Measurements from ENCODE around the gene ATRIP.
A peak's percentile ranks its signal among the peaks of the same experiment; 100 is the strongest.

The ATRIP gene

DNA sequence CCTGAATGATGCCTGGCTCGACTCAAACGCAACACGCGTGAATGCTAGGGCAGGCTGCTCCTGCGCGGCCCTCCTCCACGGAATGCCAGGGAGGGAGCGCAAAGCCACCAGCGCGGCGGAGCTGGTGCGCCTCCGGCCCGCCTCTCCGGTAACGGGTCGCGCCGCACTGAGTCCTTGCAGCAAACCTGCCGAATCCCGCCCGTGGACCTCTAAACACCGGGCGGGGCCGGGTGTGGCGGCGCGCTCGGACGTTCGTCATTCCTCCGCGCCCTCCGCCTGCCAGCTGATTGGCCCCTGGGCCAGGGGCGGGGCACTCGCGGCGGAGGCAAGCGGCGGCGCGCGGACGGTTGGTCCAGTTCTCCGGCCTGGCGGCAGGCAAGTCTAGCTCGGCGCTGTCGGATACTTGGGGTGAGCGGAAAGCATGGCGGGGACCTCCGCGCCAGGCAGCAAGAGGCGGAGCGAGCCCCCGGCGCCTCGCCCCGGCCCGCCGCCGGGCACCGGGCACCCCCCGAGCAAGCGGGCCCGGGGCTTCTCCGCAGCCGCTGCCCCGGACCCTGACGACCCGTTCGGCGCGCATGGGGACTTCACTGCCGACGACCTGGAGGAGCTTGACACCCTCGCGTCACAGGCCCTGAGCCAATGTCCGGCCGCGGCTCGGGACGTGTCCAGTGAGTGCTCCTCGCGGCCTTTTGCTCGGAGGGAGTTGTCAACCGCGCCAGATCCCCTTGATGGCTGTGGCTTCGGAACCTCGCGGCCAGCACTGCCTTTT, at the start of gene ATRIP:
ATRIP (plus strand) TSS at position 313 of the 769 bp plus-strand sequence; CDS start at position 422, 109 bp downstream.
- TF ChIP-seq, protein P1, sequence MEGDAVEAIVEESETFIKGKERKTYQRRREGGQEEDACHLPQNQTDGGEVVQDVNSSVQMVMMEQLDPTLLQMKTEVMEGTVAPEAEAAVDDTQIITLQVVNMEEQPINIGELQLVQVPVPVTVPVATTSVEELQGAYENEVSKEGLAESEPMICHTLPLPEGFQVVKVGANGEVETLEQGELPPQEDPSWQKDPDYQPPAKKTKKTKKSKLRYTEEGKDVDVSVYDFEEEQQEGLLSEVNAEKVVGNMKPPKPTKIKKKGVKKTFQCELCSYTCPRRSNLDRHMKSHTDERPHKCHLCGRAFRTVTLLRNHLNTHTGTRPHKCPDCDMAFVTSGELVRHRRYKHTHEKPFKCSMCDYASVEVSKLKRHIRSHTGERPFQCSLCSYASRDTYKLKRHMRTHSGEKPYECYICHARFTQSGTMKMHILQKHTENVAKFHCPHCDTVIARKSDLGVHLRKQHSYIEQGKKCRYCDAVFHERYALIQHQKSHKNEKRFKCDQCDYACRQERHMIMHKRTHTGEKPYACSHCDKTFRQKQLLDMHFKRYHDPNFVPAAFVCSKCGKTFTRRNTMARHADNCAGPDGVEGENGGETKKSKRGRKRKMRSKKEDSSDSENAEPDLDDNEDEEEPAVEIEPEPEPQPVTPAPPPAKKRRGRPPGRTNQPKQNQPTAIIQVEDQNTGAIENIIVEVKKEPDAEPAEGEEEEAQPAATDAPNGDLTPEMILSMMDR (IDR thresholded peaks at IDR 0.05; ENCODE audit: low read length), result no peak
- TF ChIP-seq EZH2 (IDR thresholded peaks at IDR 0.05; ENCODE audit: borderline replicate concordance, low read length), result no peak
- Histone ChIP-seq H3K4me2 (ENCODE audit: low read length) (peak within 1 kb of the TSS; percentile 97), H2AFZ (ENCODE audit: low read length) (no peak within 1 kb of the TSS; the same call in 1 of the 2 replicates), H3K36me3 (ENCODE audit: insufficient read depth, low read length) (peaks cover 41% of the 10 kb centered on the region), H3K79me2 (ENCODE audit: insufficient read depth, low read length) (peaks cover 15% of the 10 kb centered on the region), H3K9ac (ENCODE audit: low read length) (peak within 1 kb of the TSS; percentile 81), H3K9me2 (ENCODE audit: low read depth, low read length) (no peaks in the 10 kb centered on the region), H3K27ac (ENCODE audit: low read depth, low read length, poor library complexity, severe bottlenecking) (no peak within 1 kb of the TSS), H3F3A (ENCODE audit: insufficient read depth, low read length) (0 out of 2 replicates have a peak, but pooled peaks cover 2% of the 10 kb centered on the region), H4K20me1 (ENCODE audit: insufficient read depth, low read length) (no peaks in the 10 kb centered on the region), H3K27me3 (ENCODE audit: insufficient read depth, low read length) (no peaks in the 10 kb centered on the region), H3K4me1 (ENCODE audit: insufficient read depth, low read length, severe bottlenecking) (peaks cover 34% of the 10 kb centered on the region), H3K9me3 (ENCODE audit: low read length) (no peaks in the 10 kb centered on the region), H3K4me3 (ENCODE audit: low read depth, low read length, poor library complexity, severe bottlenecking) (peak within 1 kb of the TSS; percentile 81)

GRCh38 chr3:48397767-48398681, 48.5 kb upstream of the ATRIP start:
- TF ChIP-seq EZH2 (IDR thresholded peaks at IDR 0.05; ENCODE audit: borderline replicate concordance, low read length), result no peak
- TF ChIP-seq, protein P1 (IDR thresholded peaks at IDR 0.05; ENCODE audit: low read length), result no peak

GRCh38 chr3:48398701-48399386, 47.7 kb upstream of the ATRIP start:
- H3K27me3 ChIP-seq (ENCODE audit: insufficient read depth, low read length), result 0 out of 2 replicates have a peak, but pooled peaks cover 8% of the 10 kb centered on the region
- H3K9me2 ChIP-seq (ENCODE audit: low read depth, low read length), result no peaks in the 10 kb centered on the region
- no peak overlapping the region for H3K9ac ChIP-seq (ENCODE audit: low read length)
- H3K36me3 ChIP-seq (ENCODE audit: insufficient read depth, low read length), result no peaks in the 10 kb centered on the region
- no peaks in the 10 kb centered on the region for H3K9me3 ChIP-seq (ENCODE audit: low read length)
- H3K4me2 ChIP-seq (ENCODE audit: low read length), result no peak overlapping the region
- TF ChIP-seq, protein P1 (IDR thresholded peaks at IDR 0.05; ENCODE audit: low read length), result no peak
- TF ChIP-seq EZH2 (IDR thresholded peaks at IDR 0.05; ENCODE audit: borderline replicate concordance, low read length), result no peak
- no peaks in the 10 kb centered on the region for H3K79me2 ChIP-seq (ENCODE audit: insufficient read depth, low read length)
- no peak overlapping the region for H3K27ac ChIP-seq (ENCODE audit: low read depth, low read length, poor library complexity, severe bottlenecking)
- no peak overlapping the region for H2AFZ ChIP-seq (ENCODE audit: low read length)
- no peaks in the 10 kb centered on the region for H3K4me1 ChIP-seq (ENCODE audit: insufficient read depth, low read length, severe bottlenecking)
- H3F3A ChIP-seq (ENCODE audit: insufficient read depth, low read length), result no peaks in the 10 kb centered on the region
- H4K20me1 ChIP-seq (ENCODE audit: insufficient read depth, low read length), result no peaks in the 10 kb centered on the region
- H3K4me3 ChIP-seq (ENCODE audit: low read depth, low read length, poor library complexity, severe bottlenecking), result no peak overlapping the region

More at GRCh38 chr3:48397767-48398681, 48.5 kb upstream of the ATRIP start:
- Histone ChIP-seq H3K9ac (ENCODE audit: low read length) (no peak overlapping the region), H3K79me2 (ENCODE audit: insufficient read depth, low read length) (no peaks in the 10 kb centered on the region), H3K9me3 (ENCODE audit: low read length) (no peaks in the 10 kb centered on the region), H3K27ac (ENCODE audit: low read depth, low read length, poor library complexity, severe bottlenecking) (no peak overlapping the region), H3K9me2 (ENCODE audit: low read depth, low read length) (no peaks in the 10 kb centered on the region), H3K4me3 (ENCODE audit: low read depth, low read length, poor library complexity, severe bottlenecking) (no peak overlapping the region), H3K27me3 (ENCODE audit: insufficient read depth, low read length) (0 out of 2 replicates have a peak, but pooled peaks cover 7% of the 10 kb centered on the region), H2AFZ (ENCODE audit: low read length) (no peak overlapping the region), H3K4me2 (ENCODE audit: low read length) (no peak overlapping the region), H3K36me3 (ENCODE audit: insufficient read depth, low read length) (no peaks in the 10 kb centered on the region), H3F3A (ENCODE audit: insufficient read depth, low read length) (no peaks in the 10 kb centered on the region), H3K4me1 (ENCODE audit: insufficient read depth, low read length, severe bottlenecking) (no peaks in the 10 kb centered on the region), H4K20me1 (ENCODE audit: insufficient read depth, low read length) (no peaks in the 10 kb centered on the region)

All from OCI-LY1 (cell line).